Stimulated activated CD4-positive, alpha-beta T cell treated with anti-CD3 and anti-CD28 coated beads, Interleukin-12 subunit alpha, Interleukin-12 subunit beta, amount 100 ng/mL, for 48 hours (primary cell): Measurements from ENCODE around the gene USP38.
"Not testable (repeated sequence)": the region's sequence is repeated elsewhere in the genome, so short reads cannot be mapped to it uniquely, and the experiment has no call there.

Experiments used
- DNase-seq, 3 donors: peaks; one replicate each; pipeline ENCODE4 v3.0.0-alpha.2; 2020; ENCODE audit warnings: low read depth in 2 of 3, low spot score in 1 of 3

Gene USP38

GRCh38 chr4:143212566-143212965, 27.8 kb downstream of the USP38 start:
- no peak for DNase-seq

- DNase-seq, result no peak
These were observed 31.2 kb downstream of the USP38 start for GRCh38 chr4:143215873-143216272.

- DNase-seq, result no peak
These were observed 39.5 kb downstream of the USP38 start for GRCh38 chr4:143224255-143224654.

GRCh38 chr4:143225167-143225566, 40.5 kb downstream of the USP38 start:
- no peak for DNase-seq

GRCh38 chr4:143230683-143231082, 46.0 kb downstream of the USP38 start:
- DNase-seq, result no peak

DNA sequence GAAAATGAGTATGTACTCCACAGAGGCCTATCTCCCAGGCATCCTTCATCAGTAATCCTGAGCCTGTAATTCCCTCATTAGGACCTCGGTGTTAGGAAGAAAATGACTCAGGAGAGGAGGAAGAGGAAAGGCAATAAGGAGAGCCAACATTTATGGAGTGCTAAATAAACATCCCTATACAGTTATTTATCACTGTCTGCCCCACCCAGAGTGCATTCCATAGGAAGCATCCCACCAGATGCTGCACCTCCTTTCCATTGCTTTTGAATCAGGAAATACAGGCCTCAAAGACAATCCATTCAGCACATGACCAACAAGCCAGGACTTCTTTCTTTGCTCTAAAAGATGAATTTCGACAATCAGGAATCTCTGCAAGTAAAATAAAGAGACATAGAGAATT, 47.6 kb downstream of the USP38 start:
- DNase-seq, result no peak

GRCh38 chr4:143234153-143234552, 49.4 kb downstream of the USP38 start:
- DNase-seq, result no peak

DNA sequence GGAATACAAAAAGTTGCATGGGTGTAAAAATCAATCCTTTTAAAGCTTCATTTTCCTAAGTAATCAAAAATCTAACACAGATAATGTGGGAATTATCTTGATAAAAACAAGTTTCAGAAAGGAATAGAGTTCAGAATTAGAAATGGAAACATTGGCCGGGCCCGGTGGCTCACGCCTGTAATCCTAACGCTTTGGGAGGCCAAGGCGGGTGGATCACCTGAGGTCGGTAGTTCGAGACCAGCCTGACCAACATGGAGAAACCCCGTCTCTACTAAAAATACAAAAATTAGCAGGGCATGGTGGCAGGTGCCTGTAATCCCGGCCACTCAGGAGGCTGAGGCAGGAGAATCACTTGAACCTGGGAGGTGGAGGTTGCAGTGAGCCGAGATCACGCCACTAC, 52.5 kb downstream of the USP38 start:
- DNase-seq, result not testable (repeated sequence)

DNA sequence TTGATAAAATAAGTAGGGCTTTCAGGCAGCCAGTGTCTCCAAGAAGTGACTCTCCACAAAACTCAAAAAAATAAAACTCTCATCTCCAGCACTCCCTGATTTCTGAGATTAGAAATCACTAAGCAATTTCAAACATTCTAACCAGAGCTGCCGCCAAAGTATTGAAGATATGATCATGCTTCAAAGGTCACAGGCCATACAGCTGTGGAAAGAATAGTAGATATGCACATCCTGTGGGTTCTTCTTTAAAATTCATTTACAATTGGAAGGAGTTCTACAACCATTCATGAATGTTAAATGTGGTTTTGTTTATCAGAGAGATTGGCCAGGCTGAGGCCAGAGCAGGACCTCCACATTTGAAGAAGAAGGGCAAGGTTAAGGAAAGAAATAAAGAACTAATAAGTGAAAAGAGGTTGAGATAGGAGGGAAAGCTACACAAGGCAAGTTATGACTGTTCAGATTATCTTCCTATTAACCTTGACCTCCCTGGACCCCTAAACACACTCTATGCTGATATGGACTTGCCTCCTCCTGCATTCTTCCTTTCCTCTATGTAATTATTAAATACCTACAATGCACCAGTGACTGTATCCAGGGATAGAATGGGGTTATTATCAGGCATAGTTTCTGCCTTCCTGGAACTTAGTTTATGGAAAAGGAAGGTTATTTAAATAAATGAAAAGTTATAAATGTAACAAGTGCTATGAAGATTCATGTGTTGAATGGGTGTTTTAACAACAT, 56.4 kb downstream of the USP38 start:
- DNase-seq, result no peak

- no peak for DNase-seq
These were observed 57.2 kb downstream of the USP38 start for GRCh38 chr4:143241892-143242291.

- DNase-seq, result no peak
These were observed 58.3 kb downstream of the USP38 start for GRCh38 chr4:143243041-143243440.

DNA sequence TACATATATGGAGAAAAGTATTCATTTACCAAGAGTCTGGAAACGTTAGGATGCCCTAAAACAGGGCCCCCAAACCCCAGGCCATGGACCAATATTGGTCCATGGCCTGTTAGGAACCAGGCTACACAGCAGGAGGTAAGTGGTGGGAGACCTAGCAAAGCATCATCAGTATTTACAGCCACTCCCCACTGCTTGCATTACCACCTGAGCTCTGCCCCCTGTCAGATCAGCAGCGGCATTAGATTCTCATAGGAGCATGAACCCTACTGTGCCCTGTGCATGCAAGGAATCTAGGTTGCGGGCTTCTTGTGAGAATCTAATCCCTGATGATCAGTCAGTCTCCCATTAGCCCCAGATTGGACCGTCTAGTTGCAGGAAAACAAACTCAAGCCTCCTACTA, 62.3 kb downstream of the USP38 start:
- DNase-seq, result no peak

- no peak for DNase-seq
These were observed 63.1 kb downstream of the USP38 start for GRCh38 chr4:143247866-143248265.

DNA sequence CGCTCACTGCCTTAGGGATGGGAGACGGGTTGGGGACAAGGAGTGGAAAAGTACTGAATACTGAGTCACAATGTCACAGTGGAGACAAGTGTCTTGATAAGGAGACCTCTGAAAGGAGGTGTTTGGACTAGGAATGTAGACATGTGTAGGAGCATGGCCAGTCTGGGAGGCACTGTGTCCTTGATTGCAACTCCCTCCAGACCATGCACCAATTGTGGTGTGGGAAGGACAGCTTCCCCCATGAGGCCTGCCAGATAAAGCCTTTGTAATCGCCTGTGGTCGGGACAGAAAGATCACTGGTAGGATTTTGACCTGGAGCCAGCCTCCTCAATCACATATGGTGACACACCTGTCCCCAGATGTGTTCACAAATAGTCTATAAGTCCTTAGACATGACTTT, 64.1 kb downstream of the USP38 start:
- DNase-seq, result no peak

GRCh38 chr4:143250617-143251016, 65.9 kb downstream of the USP38 start:
- DNase-seq, result no peak

DNA sequence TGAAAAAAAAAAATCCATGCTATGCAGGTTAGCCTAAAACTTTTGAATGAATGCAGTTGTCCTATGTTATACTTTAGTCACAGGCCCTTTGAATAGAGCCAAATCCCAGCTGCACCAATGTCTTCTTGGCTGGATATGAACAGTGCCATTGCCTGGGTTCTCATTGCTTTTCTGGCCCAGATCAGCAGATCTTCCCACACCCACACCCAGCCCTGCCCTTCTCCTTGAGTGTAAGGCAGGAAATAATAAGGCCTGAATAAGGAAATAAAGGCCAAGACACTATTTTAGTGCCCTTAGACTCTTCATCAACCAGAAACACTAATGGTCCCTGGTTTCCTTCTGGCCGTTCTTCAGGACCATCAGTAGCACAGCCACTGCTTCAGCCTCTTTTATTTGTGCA, 66.6 kb downstream of the USP38 start:
- no peak for DNase-seq

DNA sequence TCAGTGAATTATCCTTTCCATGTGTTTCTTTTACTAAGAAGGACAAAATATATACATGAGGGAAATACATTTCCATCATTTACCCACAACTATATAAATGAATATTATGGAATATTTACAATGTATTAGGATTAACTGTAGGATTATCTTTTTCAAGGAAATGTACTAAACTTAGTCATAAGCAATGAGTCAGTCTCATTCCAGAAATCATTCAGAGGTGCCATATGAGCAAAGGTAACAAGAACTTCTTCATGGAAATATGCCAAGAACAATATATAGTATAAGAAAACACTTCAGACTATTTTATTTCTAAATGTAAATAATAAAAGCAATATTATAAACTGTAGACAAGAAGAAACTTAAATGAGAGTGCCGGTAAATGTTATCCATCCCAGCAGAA, 67.1 kb downstream of the USP38 start:
- no peak for DNase-seq

DNA sequence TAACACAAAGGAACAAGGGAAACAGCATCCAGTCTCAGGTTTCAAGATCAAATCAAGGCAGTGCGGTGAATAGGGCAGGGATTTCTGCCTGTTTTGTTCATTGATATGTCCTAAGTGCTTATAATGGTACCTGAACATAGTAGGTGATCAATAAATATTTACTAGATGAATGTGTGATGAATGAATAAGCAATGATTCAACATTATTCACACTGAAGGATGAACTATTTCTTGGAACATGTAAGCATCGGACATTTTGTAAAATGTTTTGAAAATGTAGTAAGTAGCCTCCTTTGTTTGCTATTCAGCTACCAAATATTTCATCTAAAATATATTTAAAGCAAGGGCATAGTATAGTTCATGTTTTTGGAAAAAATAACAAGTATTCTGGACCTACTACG, 67.8 kb downstream of the USP38 start:
- DNase-seq, result no peak

DNA sequence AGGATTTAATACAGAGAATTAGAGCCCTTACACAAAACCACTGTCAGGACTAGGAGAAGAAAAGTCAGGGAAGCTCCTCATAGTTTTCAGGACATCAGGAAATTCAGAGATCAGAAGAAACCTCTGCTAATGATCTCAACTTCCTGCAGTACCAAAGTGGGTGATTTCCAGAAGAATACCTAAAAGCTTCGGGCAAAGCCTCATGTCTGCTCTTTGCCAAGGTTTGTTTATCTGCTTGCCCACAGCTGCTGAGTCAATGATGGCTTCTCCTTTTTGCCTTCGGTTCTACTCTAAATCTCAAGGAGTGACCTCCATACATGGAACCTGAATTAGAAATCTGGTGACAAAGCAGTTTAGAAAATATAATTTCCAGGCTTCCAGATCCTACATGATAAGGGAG, 68.4 kb downstream of the USP38 start:
- no peak for DNase-seq

DNA sequence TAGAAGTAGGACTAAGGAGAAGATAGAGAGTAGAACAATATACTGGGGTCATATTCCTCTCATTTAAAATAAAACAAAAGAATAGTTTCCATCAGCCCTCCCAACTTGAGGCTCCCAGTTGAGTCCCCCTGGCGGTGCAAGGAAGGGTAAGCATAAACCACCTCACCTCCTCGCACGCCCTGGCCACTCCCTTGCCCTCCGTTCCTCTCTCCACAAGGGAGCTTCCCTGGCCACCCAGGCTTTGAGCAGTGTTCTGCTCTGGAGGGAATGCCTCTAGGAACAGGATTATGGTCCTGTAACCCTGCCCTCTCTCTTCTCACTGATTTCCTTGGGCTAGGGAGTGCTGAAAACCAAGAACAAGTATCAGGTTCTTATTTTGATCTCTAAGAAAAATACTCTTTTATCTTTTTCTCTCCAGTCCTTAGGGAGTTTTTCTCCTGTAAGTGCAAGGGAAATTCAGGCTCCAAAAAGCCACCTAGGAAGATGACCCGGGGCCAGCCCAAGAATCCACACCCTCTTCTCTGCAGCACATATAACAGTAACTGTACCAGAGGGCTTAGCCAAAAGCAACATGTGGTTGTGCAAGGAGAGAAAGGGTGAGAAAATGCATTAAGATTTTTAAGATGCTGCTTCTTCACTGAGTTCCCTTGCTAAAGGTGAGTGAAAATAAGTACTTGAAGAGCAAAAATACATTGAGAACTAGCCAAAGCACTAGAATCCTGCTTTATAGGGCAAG, 69.9 kb downstream of the USP38 start:
- no peak for DNase-seq

DNA sequence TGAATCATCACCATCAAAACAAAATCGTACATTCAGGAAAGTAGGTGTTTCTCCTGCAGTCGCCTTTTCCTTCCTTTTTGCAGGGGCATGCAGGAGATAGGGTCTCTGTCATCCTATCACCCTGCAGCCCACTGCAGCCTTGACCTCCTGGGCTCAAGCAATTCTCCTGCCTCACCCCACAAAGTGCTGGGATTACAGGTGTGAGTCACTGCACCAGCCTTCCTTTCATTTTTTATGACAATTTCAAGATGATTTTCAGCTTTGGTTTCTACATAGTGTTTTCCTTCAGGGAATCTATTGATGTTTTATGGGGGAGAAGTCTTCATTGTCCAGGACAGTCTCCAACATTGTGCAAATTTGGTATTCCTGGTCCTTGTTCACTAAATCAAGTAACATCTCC, 71.7 kb downstream of the USP38 start:
- no peak for DNase-seq

GRCh38 chr4:143257356-143257755, 72.6 kb downstream of the USP38 start:
- DNase-seq, result no peak

GRCh38 chr4:143260750-143261149, 76.0 kb downstream of the USP38 start:
- no peak for DNase-seq
